ENCODE results near the gene SRGAP2.
"Not testable (repeated sequence)": the region's sequence is repeated elsewhere in the genome, so short reads cannot be mapped to it uniquely, and the experiment has no call there.

The SRGAP2 gene

DNA sequence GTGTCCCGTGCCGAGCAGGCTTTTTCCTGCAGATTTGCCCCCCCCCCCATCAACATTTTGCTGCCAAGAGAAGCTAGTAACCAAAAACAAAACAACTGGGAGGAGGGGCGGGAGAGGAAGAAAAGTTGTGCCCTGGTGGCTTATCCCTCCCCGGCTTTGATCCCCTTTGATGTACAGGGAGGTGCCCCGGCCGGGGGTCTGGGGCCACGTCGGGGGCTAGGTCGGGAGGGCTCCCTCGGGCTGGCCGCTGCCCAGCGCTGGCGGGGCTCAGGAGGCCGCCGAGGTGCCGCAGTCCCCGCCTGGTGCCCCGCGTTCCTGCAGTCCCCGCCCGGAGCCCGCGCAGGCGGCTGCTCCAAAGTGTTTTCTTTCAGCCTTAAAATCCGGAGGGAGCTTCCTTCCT, 1.5 kb downstream of the SRGAP2 start:
- H3K27ac ChIP-seq = not testable (repeated sequence)

DNA sequence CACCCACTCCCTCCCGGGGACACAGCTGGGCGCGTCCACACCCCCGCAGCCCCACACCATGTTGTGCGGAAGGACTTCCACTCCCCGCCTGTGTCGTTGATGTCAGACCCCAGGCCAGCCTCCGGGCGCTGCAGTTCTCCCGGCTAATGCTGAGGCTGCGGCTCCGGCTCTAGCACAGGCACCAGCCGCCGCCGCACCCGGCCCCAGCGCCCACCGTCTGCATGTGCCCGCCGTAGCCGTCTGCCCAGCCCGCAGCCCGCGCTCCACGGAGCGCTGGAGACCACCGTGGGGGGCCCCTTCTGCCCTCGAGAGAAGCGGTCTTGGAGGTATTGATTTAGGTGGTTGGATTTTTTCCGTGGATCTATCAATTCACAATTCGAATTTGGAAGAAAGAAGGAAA, 2.2 kb downstream of the SRGAP2 start:
- not testable (repeated sequence) for H3K27ac ChIP-seq

DNA sequence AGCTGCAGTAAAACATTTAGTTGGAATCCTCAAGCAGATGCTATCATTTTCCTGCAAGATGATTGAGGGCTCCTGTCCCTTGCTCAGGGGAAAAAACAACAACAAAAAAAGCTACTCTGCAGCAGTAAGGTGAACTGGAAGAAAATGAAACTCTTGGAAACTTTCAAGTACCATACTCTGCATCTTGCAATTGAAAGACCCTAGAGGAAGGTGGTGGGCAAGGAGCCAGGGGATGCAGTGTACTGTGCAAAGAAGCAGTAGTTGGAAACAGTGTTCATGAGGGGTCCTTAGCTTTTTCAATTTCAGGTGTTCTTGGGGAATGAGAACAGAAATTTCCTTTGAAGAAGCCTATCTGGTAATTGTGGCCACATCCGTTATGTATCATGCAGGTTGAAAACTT, 7.5 kb downstream of the SRGAP2 start:
- H3K27ac ChIP-seq = not testable (repeated sequence)

DNA sequence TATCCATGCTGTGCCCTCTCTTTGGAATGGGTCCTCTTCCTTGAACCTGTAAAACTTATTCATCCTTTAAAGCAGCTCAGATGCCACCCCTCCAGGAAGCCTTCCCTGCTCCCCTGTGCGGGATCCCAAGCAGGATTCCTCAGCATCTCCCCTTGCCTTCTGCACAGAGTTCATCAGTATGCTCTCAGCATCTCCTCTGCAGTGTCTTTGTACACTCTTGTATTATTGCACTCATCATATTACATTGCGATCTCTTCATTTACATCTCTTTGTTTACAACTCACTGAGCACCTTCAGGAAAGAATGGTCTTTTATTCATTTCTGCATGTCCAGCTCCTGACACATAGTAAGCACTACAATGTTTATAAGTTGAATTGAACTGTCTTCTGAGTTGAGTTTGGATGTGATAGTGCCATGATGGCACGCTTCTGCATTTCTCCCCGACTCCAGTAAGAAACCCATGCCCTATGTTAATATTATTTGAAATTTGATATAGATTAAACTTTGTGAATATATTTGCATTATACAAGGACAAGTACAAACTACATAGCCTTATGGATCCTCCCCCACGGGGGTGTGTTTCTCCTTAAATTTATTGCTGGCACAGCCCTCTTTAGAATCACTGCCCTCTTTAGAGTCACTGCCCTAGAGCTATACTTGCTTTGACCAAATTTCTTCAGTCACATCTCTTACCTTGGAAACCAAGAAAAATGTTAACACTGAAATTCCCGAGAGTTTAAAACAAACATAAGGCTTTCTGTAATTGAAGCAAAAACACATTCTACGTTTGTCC, 12.5 kb downstream of the SRGAP2 start:
- not testable (repeated sequence) for H3K27ac ChIP-seq

DNA sequence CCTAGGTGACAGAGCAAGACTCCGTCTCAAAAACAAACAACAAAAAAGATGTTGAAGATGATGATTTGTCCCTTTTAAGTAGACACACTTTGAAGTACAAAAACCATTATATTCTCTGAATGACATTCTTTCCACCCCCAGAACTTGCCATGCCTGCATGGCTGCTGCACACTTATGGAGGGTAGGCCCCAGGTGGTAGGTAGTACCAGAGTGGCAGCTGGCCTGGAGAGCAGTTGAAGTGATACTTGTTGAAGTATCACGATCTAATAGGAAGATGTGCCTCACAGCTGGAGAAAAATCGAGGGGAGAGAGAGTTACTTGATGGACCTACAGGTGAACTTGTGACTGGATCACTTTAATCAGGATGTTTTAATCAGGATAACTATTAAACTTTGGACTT, 14.9 kb downstream of the SRGAP2 start:
- H3K27ac ChIP-seq = not testable (repeated sequence)

DNA sequence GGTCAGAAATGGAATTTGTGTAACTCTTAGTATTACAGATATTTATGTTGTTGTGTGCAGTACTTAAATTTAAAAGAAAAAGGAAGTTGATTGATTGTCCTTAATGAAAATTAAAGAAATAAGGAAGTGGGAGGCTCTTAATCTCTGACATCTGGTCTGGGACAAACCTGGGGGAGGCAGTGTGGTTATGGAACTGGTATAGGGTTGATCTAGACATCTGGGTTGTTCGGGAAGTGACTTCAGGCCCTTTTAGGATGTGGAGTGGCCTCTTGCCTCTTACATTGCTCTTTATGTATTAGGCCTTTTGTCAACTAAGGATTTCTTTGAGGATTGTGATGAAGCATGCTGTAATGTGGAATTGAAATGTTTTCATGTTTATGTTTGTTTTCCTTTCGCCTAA, 15.4 kb downstream of the SRGAP2 start:
- not testable (repeated sequence) for H3K27ac ChIP-seq

DNA sequence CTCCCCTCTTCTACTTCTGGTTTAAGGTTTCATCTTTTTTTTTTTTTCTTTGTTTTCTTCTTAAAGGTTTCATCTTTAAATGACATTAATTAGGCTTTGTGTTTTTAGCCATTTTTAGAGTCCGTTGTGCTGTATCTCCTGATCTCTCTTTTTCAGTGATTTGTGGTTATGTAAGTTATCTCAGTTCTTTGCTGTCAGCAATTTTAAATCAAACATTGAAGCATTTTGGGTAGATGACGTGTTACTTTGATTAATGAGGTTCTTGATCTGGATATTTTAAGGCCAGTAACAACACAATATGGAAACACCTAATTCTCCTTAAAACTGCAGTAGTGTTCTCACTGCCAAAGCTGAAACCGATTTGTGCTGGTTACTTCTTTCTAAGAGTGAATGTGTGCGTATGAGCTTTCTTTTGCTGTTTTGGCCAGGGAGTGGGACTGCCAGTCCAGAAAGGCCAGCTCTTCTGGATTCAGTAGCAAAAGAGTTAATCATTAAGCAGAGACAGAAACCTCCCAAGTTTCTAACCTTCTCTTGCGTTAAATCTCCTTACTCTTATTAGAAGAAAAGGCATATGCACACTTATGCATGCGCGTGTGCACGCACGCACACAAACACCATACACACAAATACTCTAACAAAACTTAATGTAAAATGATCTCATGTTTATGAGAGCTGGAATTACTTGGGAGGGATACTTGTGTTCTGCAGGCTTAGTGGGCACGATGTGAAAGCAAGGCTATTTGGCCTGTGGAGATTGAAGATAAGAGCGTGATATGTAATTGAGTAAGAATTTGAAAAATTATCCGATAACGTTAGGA, 16.4 kb downstream of the SRGAP2 start:
- not testable (repeated sequence) for H3K27ac ChIP-seq

DNA sequence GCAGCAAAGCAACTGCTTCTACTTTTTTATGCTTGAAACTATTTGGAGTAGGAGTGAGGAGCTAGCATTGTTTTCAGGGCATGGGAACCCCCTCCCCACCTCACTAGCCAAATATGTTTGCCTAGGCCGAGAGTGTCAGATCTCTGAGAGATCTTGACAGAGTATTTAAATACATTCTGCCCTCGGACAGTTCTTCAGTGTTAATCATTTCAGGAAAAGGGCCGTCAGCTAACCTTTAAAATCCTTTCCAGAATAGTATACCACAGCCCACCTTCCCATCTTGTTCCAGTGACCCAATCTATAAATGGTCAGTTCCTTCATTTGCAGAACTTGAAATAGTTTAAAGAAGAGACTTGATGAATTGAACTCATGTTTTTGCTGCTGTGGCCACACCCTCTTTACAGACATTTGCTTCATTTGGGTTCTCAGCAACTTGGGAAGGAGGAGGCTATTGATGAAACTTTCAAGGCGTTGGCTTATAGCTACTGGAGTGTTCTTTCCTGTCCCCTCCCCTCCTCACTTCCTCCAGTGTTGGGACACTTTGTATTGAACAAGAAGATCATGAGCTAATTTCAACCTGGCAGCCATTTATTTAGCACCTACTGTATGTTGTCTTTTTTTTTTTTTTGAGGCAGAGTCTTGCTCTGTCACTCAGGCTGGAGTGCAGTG, 17.1 kb downstream of the SRGAP2 start:
- H3K27ac ChIP-seq = not testable (repeated sequence)

DNA sequence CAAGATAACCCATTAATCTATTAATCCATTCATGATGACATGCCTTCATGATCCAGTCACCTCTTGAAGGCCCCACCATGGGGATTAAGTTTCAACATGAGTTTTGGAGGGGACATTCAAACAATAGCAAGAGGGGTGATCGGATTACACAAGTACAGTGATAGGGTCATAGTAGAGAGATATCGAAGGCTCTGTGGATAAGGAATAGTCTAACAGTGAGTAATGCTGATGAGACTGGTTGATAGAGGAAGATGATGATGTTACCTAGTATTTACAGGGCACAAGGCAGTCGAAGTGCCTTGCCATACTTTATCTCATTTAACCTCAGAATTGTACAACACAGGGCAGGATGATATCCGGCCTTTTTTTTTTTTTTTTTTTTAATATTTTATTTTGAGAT, 18.2 kb downstream of the SRGAP2 start:
- not testable (repeated sequence) for H3K27ac ChIP-seq

DNA sequence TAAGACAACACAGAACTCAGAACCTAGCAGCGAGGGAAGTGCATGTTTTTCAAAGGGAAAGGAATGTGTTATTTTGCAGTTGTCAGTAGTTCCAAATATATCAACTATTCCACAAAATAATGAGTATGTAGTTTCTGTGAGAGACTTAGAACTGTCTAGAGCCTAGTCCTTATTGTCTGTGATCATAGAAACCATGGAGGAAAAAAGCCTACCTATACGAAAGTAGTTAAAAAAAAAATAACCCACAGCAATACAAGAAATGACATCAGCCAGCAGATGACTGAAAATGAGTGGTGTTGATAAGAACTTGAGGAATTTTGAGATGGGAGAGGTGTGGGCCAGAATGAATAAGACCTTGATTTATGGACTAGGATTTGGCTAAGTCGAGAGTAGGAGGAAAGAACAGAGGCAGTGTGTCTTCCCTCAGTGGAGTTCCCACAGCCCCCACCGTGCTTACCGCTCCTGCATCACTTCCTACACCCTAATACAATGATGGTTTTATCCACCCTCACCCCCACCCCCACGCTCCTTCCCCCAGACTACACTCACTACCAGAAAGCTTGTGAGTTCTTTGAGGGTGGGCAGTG, 20.9 kb downstream of the SRGAP2 start:
- not testable (repeated sequence) for H3K27ac ChIP-seq

DNA sequence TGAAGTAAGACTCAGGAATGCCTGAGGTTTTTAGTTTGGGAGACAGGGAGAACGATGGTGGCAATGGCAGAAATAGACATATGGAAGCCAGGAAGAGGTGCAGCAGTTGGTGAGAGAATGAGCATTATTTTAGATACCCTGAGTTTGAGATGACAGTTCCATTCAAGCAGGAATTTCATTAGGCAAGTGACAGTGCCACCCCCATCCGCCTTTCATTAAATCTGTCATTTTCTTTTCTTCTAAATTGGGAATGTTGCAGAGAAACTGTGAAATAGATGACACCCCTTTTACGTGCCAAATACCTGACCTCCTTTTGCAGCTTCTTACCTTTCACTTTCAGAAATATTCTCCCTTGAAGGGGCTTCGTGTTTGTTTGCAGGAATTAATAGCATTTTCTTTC, 22.0 kb downstream of the SRGAP2 start:
- H3K27ac ChIP-seq = not testable (repeated sequence)

DNA sequence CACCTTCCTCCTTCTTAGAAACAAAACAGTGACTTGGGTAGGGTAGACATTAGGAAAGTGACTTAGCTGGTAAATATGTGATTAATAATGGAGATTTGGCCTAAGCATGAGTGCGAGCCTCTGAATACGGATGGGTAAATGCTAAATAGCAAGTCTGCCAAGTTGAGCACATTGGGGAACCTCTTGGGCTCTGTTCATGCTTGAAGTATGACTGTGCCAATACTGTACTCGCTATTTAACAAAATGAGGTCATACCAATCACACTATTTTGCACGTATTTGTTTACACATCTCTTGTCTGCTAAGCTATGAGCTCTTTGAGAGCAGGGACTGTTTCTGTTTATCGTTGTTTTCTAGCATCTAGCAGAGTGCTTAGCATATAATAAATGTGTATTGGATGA, 23.5 kb downstream of the SRGAP2 start:
- not testable (repeated sequence) for H3K27ac ChIP-seq

DNA sequence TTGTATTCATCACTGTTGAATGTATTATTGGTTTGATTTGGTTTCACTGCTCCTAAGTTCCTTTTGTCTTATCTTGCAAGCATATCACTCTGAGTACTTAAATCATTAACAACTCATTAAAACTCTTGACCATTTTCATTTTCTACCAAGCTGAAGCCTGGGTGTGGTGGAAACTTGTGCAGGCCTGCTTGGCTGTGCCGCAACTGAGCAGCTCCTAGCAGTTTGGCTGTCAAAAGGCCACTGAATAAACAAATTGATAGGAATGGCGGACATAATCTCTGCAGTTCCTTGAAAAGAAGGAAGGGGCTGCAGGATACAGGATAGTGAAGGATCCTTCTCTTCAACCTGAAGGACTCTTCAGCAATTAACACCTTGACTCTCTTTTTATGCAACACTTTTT, 25.9 kb downstream of the SRGAP2 start:
- H3K27ac ChIP-seq = not testable (repeated sequence)

DNA sequence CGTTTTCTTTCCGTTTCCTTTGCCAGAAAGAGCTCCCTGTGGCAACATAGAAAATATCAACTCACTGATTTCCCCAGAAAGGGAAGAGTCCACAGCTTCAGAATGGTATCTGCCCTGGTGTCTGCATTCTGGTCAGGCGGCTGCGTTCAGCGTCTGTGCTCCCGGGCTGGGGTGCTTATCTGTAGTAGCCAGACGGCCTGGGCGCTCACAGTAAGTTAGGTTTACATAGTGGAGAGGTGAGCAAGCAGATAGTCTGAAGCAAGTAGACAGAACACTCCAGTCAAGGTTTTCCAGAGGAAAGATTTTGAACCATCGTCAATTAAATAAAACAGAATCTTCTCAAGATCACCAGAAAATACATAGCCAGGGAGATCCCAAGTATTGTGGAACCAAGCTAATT, 28.6 kb downstream of the SRGAP2 start:
- H3K27ac ChIP-seq = not testable (repeated sequence)

DNA sequence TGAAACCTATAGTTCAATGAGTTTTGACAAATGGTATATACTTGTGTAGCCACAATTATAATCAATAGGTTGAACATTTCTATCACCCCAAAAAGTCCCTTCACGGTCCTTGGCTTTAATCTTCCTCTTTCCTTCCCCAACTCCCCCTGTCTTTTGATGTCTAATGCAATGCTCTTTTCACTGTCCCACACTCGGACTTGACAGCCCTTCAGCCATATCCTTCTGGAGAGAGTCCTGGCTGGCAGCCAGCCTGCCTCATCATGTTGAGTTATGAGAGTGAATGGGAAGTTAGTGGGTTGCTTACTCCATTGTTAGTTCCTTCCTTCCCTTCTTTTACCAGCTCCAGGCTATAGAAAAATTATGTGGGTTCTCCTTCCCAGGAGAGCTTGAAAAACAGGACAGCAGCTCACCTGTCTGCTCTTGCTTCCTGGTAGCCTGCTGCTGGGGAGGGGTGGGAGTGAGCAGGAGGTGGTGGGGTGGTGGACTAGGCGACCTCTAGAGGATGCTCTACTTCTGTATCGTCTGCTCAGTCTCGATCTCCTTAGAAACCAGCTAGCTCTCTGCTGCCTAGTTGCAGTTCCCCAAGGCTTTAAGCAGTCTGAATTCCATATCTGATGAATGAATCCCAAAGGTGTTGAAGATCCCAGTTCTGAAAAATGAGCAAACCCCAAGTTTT, 29.8 kb downstream of the SRGAP2 start:
- H3K27ac ChIP-seq = not testable (repeated sequence)

DNA sequence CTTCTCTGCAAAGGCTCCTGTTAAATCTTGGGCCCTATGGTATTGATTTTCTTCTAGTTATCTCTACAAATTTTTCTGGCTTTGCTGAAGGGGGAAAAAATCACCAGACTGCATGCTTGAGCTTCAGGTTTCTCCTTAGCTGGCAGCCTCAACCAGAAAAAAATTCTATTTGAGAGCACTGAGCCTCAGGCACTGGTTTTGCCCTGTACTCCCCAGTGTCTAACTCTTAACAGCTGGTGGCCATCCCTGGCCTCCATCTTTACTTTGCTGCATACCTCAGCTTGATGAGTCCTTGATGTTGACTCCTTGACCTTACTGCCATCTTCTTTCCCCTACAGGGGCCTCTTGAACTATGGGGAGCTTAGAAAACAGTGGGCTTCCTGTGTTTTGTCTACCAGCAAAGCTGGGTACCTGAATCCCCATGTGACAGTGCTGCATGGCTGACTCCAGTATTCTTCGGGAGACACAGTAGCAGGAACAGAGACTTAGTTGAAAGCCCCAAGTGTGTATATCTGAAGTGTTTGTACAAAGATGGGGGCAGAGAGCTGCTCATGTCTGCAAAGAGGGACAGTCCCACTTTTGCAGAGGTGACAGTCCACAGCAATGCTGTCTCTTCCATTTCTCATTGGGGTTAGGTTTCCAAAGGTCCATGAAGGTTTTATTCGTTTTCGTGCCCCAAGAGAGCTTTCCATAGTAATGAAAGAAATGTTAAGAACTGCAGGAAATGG, 31.0 kb downstream of the SRGAP2 start:
- not testable (repeated sequence) for H3K27ac ChIP-seq

DNA sequence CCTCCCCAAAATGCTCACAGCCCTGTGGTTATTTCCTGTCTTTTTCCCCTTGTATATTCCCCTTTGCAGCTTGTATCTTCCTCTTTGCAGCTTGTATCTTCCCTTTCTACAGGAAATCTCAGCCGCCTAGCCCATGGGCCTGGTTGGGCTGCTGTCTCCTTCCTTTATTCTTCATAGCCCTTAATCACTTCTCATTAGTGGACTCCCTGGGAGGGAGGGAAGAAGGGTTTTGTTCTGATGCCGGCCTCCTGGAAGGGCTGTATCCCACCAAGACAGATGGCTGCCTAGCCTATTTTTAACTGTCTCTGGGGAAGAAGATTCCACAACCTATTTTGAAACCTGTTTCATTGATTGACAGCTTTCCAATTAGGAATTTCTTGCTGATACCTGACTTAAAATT, 31.8 kb downstream of the SRGAP2 start:
- not testable (repeated sequence) for H3K27ac ChIP-seq

DNA sequence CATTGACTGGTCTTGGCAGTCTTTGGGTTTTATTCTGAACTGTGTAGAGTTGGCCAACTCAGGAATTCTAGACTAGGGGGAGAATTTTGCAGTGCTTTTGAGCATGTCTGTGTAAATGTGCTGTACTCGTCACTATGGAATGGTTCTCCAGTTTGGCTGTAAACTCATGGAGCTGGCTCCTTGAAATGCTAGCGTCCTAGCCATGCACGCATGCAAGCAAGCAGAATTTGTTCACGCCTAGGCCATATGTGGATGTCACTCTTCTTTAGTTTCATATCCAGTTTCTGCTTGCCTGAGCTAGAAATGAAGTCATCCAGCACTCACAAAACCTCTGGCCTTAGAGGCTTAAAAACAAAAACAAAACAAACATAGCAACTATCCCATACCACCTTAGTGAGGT, 36.9 kb downstream of the SRGAP2 start:
- not testable (repeated sequence) for H3K27ac ChIP-seq

DNA sequence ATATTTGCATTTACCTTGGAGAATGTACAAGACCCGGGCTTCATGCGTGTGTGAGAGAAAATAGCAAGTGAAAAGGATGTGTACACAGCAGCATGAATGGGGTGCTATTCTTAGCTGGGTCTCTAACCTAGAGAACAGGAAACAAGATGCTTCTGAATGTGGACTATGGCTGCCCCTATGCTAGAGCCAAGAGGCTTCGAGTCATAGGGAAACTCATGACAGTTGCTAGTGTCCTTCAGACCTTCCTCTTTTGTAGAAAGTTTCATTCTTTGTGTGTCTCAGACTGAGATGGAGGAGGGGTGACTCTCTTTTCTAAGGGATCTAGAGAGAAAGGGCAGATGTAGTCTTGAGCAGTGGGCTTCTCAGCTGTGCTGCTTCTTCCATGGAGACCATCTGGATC, 40.0 kb downstream of the SRGAP2 start:
- not testable (repeated sequence) for H3K27ac ChIP-seq

DNA sequence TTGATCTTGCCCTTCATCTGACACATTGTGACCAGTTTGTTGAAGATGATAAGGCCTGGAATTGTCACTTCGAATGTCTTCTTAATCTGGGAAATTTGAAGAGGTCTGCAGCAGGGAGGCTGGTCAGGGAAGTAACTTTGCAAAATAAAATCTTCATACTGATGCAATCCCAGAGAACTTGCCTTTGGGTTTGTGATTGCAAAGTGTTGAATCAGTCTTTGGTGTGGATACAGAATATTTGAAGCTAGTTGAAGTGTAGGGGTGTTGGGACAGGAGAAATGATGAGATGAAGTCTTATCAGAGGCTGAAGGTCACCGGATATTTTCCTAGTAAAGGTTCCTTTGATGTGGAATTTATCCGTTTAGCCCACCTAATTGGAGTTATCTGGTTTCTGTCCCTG, 42.1 kb downstream of the SRGAP2 start:
- H3K27ac ChIP-seq = not testable (repeated sequence)

Data from 22Rv1 (cell line).